ENCODE measurements around the gene TPST1. TPM values are rescaled to one million over a fixed set of nuclear protein-coding genes. Genes with fewer than 3 reads are reported as not detected.
"Not testable (repeated sequence)": the region's sequence is repeated elsewhere in the genome, so short reads cannot be mapped to it uniquely, and the experiment has no call there.

Gene TPST1
- total RNA-seq, 1 donor, result 6.5 TPM

DNA sequence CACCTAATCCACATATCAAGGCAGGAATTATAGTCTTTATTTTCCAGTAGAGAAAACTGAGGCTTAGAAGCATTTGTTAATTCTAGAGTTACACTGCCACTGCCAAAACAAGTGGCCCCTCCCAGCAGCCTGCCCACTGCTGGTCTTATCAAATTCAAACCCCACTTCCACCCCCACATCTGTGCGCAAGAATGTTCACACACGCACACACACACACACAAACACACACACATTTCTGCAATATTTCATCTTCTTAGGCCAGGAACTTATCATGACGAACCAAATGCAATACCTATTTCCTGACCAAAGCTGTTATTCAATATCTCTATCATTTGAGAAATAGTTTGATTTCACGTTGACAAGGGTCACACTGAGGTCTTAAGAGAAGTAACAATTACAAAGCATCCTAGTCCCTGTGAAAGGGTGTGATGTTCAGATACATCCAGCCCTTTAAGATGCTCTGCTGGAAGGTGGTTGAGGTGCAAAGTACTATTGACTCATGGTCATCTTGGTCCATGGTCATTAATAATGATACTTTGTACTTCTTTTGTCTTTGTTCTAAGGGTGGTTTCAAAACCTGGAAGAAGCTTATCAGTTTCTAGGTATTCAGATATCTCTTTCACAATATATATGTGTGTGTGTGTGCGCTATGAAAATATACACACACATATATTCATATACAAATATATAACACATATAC, 169.2 kb downstream of the TPST1 start:
- peak in 2 of 3 donors; percentile 27 to 65 for DNase-seq (ENCODE audit: low read depth in 2 of 3, low spot score in 2 of 3)

DNA sequence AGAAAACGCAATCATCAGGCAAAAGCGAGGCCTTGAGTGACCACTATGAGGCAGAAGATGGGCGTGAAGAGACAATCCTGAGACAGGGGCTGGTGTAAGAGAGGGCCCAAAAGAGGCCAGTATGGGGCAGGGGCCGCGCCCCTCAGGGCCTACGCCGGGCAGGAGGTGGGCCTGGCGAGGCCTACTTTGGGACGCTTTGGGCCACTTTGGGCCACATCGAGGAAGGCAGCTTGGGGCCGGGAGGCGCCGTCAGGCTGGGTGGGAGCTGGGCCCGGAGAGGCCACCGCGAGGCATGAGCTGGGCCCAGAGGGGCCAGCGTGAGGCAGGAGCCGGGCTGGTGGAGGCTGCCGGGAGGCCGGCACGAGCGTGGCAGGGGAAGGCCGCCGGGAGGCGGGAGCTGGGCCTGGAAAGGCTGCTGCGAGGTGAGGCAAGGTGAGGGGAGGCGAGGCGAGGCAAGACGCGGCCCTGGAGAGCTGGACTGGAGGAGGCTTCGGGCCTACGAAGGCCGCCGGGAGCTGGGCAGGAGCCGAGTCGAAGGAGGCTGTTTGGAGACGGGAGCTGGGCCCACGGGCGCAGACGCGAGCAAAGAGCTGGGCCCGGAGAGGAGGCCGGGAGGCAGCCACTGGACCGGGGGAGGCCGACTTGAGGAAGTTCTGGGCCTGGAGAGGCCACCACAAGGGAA, 171.3 kb downstream of the TPST1 start:
- no peak for DNase-seq (ENCODE audit: low read depth in 2 of 3, low spot score in 2 of 3)

DNA sequence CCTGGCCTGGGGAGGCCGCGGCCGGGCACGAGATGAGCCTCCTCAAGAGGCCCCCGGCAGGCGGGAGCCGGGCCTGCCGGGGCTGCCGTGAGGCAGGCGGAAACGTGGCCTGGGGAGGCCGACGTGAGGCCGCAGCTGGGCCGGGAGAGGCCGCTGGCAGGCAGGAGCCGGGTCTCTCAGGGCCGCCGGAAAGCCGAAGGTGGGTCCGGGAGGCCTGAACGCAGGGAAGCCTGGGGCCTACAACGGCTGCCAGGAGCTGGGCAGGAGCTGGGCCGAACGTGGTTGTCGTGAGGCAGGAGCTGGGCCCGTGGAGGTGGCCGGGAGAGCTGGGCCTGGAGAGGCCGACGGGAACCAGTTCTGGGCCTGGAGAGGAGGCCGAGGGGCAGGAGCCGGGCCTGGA, 171.9 kb downstream of the TPST1 start:
- DNase-seq (ENCODE audit: low read depth in 2 of 3, low spot score in 2 of 3), result no peak

DNA sequence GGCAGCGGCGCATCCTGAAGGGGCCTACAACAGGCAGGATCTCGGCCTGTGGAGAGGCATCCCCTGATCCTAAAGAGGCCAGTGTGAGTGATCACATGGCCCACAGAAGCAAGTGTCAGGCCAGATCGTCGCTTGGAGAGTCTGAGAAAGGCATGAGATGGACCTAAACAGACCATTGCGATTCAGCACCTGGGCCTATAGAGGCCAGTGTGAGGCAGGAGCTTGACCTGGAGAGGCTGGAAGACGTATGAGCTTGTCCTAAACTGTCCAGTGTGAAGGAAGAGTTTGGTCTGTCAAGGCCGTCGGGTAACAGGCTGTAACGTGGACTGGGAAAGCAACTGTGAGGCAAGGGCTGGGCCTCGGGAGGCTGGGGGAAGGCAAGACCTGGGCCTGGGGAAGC, 172.6 kb downstream of the TPST1 start:
- no peak for DNase-seq (ENCODE audit: low read depth in 2 of 3, low spot score in 2 of 3)

DNA sequence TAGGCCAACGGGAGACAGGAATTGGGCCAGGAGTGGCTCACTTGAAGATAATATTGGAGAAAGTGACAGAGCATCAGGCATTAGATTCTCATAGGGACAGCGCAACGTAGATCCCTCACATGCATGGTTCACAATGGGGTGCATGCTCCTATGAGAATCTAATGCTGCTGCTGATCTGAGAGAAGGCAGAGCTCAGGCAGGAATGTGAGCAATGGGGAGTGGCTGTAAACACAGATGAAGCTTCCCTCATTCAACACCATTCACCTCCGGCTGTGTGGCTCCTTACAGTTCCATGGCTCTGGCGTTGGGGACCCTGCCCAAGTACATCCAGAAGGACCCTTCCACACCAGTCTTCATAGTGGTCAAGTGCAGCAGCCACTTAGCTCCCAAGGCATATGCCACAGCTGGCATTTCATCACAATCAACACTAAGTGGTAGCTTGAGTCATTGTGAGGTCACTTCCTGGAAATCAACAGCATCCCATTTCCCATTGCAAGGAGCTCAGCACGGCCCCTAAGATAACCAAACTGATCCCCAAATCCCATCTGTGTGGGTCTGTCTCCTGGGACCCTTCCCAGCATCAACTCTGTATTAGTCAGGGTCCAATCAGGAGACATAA, 174.5 kb downstream of the TPST1 start:
- DNase-seq (ENCODE audit: low read depth in 2 of 3, low spot score in 2 of 3), result no peak

DNA sequence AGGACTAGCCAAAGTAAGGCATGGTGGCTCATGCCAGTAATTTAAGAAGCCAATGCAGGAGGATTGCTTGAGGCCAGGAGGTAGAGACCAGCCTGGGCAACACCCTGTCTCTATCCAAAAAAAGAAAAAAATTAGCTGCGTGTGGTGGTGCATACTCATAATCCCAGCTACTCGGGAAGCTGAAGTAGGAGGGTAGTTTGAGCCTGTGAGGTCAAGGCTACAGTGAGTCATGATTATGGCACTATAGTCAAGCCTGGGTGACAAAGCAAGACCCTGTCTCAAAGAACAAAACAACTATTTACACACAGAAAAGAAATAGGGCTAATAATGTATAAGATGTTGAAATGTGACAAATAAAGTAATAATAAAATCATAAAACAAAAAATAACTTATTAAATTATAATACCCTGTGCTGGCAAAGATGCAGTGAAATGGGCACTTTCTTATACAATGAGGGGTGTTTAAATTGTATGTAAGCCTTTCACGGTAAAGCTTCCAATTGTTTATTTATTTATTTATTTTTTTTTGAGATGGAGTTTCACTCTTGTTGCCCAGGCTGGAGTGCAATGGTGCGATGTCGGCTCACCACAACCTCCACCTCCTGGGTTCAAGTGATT, 175.2 kb downstream of the TPST1 start:
- DNase-seq (ENCODE audit: low read depth in 2 of 3, low spot score in 2 of 3), result no peak

DNA sequence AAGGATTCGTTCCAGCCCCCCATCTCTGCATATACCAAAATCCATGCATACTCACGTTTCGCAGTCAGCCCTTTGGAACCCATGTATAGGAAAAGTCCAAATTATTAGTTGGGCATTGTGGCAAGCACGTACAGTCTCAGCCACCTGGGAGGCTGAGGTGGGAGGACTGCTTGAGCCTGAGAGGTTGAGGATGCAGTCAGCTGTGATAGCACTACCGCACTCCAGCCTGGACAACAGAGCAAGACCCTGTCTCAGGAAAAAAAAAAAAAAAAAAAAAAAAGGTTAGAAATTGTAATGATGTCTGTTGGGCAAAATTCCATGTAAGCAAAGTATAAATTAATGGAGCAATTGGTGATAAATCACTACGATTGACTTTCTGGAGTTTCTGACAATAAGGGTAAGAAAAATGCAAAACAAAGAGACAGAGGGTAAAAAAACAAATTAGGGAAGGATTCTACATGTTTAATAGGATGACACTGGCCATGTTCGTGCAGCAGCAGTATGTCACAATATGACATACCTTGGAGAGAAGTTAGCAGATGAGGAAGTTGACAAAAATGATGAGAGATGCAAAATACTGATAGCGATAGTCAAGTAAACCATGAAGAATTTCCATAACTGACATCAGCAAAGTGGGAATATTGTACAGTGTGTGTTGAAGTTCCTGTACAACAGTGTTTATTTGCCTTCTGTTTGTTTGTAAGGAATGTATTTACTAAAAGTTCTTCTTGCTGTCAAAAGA, 177.2 kb downstream of the TPST1 start:
- DNase-seq (ENCODE audit: low read depth in 2 of 3, low spot score in 2 of 3), result not testable (repeated sequence)

DNA sequence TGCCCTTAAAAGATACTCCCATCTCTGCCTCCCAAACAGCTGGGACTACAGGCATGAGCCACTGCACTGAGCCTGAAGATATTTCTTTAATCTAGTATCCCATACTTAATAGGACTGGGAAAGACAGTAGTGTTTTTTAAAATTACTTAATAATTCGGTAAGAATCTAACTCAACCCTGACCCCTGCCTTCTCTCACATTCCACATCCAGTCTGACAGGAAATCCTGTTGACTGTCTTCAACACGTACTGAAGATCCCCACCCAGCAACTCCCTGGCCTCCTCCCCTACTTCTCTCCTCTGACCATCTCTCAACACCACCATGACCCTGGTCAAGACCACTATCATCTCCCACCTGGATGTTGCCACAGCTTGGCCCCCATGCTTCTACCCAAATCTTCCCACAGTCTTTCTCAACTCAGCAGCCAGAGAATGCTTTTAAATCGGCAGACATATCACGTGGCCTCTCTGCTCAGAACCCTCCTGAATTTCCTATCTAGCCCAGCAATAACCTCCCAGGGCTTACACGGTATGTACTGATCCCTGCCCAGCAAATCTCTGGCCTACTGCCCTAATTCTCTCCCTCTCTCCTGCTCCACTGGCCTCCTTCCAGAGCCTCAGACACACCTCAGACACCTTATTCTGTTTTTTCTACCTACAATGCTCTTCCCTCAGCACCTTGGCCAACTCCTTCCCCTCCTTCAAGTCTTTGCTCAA, 180.2 kb downstream of the TPST1 start:
- not testable (repeated sequence) for DNase-seq (ENCODE audit: low read depth in 2 of 3, low spot score in 2 of 3)

DNA sequence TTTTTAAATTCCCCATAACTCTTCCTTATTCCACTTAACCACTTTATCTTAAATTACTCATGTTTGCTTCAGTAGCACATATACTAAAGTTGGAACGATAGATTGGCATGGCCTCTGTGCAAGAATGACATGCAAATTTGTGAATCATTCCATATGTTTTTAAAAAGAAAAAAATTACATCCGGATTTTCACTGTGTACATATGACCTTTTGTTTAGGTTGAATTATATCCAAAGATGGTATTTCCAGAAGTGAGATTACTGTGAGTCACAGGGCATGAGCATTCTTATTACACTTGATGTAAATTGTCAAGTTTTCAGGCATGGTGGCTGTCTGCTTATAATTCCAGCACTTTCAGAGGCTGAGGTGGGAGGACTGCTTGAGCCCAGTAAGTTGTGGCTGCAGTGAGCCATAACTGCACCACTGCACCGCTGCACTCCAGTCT, 190.0 kb downstream of the TPST1 start:
- DNase-seq (ENCODE audit: low read depth in 2 of 3, low spot score in 2 of 3), result not testable (repeated sequence)

DNA sequence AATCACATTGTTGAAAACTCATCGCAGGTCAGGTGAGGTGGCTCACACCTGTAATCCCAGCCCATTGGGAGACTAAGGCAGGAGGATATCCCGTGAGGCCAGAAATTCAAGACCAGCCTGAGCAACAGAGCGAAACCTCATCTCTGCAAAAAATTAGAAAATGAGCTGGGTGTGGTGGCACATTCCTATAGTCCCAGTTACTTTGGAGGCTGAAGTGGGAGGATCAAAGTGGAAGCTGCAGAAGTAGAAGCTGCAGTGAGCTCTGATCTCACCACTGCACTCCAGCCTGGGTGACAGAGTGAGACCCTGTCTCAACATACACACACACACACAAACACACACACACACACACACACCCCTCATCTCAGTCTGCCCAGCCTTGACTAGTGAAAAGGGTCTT, 190.9 kb downstream of the TPST1 start:
- not testable (repeated sequence) for DNase-seq (ENCODE audit: low read depth in 2 of 3, low spot score in 2 of 3)

DNA sequence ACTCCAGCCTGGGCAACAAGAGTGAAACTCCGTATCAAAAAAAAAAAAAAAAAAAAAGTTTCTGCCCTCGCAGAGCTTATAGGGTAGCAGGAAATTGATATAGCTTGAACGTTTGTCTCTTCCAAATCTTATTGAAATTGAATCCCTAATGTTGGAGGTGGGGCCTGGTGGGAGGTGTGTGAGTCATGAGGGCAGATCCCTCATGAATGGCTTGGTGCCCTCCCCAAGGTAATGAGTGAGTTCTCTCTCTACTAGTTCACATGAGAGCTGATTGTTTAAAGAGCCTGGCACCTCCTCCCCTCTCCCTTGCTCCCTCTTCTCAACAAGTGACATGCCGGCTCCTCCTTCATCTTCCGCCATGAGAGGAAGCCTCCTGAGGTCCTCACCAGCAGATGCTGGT, 193.7 kb downstream of the TPST1 start:
- not testable (repeated sequence) for DNase-seq (ENCODE audit: low read depth in 2 of 3, low spot score in 2 of 3)

DNA sequence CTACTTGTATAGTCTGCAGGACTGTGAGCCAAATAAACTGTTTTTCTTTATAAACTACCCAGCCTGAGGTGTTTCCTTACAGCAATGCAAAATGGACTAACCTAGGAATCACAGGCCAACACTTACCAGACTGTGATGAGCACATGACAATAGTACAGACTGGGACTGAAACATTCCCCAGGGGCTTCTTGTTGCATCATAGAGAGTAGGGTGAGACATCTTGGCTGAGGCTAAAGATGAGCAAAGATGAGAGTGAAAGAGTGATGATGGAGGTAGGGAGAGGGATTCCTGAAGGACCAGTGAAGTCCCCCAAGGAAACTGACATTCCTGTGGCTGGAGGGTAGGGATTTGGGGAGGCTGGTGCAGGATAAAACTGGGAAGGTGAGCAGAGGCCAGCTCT, 194.4 kb downstream of the TPST1 start:
- no peak for DNase-seq (ENCODE audit: low read depth in 2 of 3, low spot score in 2 of 3)

DNA sequence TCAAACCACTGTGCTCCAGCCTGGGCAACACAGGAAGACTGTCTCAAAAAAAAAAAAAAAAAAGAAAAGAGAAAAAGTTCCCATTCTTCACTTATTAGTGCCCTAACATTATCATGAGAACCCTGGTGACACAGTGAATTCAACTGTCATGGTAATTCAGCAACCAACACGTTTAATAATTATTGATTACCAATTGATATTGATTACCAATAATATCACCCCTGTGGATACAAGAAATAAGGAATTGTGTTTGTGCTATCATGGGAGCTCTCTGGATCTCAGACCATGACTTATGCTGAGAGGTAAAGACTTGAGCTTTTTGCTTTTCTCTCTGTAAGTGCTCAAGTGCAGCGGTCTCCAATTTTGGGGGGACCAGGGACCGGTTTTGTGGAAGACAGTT, 195.3 kb downstream of the TPST1 start:
- no peak for DNase-seq (ENCODE audit: low read depth in 2 of 3, low spot score in 2 of 3)

DNA sequence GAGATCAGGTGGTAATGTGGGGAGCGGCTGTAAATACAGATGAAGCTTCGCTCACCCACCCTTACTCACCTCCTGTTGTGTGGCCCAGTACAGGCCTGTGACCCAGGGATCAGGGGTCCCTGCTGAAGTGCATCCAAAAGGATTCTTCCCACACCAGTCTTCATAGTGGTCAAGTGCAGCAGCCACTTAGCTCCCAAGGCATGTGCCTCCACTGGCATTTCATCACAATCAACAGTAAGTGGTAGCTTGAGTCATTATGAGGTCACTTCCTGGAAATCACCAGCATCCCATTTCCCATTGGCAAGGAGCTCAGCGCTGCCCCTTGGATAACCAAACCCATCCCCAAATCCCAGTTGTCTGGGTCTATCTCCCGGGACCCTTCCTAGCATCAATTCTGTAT, 196.0 kb downstream of the TPST1 start:
- DNase-seq (ENCODE audit: low read depth in 2 of 3, low spot score in 2 of 3), result not testable (repeated sequence)

DNA sequence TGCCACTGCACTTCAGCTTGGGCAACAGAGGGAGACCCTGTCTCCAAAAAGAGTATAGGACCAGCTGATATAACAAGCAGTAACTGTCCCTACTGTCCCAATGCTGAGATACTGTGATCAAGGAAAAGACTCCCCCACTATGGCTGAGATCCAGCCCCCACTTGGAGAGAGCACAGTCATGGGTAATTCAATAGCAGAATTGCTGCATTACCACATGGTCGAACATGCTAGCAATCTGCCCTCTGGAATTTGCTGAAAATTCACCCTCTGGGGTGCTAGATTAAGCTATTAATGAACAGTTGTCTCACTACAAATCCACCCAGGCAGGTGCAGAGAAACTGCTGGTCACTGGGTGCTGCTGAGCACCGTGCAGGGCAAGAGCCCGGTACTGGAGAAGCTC, 196.8 kb downstream of the TPST1 start:
- DNase-seq (ENCODE audit: low read depth in 2 of 3, low spot score in 2 of 3), result not testable (repeated sequence)

DNA sequence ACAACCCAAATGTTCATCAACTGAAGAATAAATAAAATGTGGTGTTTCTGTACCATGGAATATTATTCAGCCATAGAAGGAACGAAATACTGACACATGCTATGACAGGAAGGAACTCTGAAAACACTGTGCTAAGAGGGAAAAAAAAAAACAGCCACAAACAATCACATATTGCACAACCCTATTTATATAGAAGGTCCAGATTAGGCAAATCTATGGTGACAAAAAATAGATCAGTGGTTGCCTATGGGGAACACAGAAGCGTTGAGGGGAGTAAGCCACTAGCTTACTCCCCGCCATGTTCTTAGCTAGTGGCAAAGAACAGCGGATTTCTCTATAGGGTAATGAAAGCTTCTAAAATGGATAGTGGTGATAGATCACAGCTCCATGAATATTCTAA, 198.4 kb downstream of the TPST1 start:
- no peak for DNase-seq (ENCODE audit: low read depth in 2 of 3, low spot score in 2 of 3)

DNA sequence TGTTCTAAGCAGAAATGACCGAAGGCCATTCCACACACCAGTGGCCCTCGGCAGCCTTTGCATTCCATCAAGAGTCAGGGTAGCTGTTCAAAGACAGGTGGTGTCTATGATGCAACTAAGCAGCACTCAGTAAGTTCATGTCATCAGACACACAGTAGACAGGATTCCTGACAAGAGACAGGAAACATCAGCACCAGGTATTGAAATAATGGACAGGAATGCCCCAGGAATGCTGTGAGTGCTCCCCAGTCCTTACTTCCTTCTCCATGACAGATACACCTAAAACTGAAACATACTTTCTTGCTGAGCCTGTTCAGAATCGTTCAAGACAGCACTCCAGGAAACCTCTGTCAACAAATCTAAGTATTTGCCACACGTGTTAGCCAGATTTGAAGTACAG, 204.4 kb downstream of the TPST1 start:
- DNase-seq (ENCODE audit: low read depth in 2 of 3, low spot score in 2 of 3), result no peak

All from hematopoietic multipotent progenitor cell (in vitro differentiated cells).